MCF 10A (cell line): ENCODE measurements around the gene NRXN3. TPM values are rescaled to one million over a fixed set of nuclear protein-coding genes. Genes with fewer than 3 reads are reported as not detected.

Experiments used
- BruUV-seq: library from RNA; stranded (reverse); fragments of 400-500 nt; replicated peaks from 2 replicates; lab custom pipeline; 2021; lab: Mats Ljungman, UMichigan
- CTCF ChIA-PET: fragments of 300-600 bp; sonication (Branson Sonifier 250); formaldehyde crosslinking; extraction: SDS; loops from one replicate; lab custom pipeline; 2021; ENCODE audit warnings: antibody characterized with exemption, inconsistent platforms; lab: Yijun Ruan, JAX
- POLR2A ChIA-PET: fragments of 300-600, 350-650 bp; sonication (Branson Sonifier 250); formaldehyde crosslinking; extraction: SDS; loops from one replicate; lab custom pipeline; 2020; ENCODE audit warnings: antibody characterized with exemption, inconsistent platforms; lab: Yijun Ruan, JAX
- DNase-seq: peaks from one replicate; pipeline ENCODE4 v3.0.0-alpha.2; 2018; ENCODE audit not compliant: unreplicated experiment
- H3K27ac Mint-ChIP-seq: one replicate; pipeline ENCODE4 v1.8.0; 2022; ENCODE audit warnings: mild to moderate bottlenecking, low read depth, mixed read lengths; ENCODE audit not compliant: unreplicated experiment
- H3K27me3 Mint-ChIP-seq: one replicate; pipeline ENCODE4 v1.8.0; 2022; ENCODE audit warnings: mixed read lengths; ENCODE audit not compliant: insufficient read depth, unreplicated experiment
- H3K36me3 Mint-ChIP-seq: one replicate; pipeline ENCODE4 v1.8.0; 2022; ENCODE audit warnings: mild to moderate bottlenecking, moderate library complexity, mixed read lengths; ENCODE audit not compliant: insufficient read depth, unreplicated experiment
- H3K4me1 Mint-ChIP-seq: one replicate; pipeline ENCODE4 v1.8.0; 2022; ENCODE audit warnings: mixed read lengths; ENCODE audit not compliant: insufficient read depth, unreplicated experiment
- H3K4me3 Mint-ChIP-seq: one replicate; pipeline ENCODE4 v1.8.0; 2022; ENCODE audit warnings: mild to moderate bottlenecking, moderate library complexity, mixed read lengths; ENCODE audit not compliant: unreplicated experiment
- H3K9me3 Mint-ChIP-seq: one replicate; pipeline ENCODE4 v1.8.0; 2022; ENCODE audit warnings: mixed read lengths; ENCODE audit not compliant: unreplicated experiment
- intact Hi-C: fragments of 100-400 bp; cut with micrococcal nuclease; formaldehyde crosslinking; loops from 2 replicates; pipeline ENCODE4 v1.14.1; 2022
- total RNA-seq: library from RNA; stranded (reverse); gene quantifications from 2 replicates; pipeline ENCODE4 v1.2.3, GENCODE V29; 2022
- TF ChIP-seq, protein P1 (sequence below): fragments of 200-600 bp; IDR thresholded peaks from one replicate; pipeline ENCODE4 v1.8.0; 2022; ENCODE audit warnings: antibody characterized with exemption, mild to moderate bottlenecking; ENCODE audit not compliant: unreplicated experiment

The NRXN3 gene
- total RNA-seq, 1 experiment from 2014 or later: not detected

DNA sequence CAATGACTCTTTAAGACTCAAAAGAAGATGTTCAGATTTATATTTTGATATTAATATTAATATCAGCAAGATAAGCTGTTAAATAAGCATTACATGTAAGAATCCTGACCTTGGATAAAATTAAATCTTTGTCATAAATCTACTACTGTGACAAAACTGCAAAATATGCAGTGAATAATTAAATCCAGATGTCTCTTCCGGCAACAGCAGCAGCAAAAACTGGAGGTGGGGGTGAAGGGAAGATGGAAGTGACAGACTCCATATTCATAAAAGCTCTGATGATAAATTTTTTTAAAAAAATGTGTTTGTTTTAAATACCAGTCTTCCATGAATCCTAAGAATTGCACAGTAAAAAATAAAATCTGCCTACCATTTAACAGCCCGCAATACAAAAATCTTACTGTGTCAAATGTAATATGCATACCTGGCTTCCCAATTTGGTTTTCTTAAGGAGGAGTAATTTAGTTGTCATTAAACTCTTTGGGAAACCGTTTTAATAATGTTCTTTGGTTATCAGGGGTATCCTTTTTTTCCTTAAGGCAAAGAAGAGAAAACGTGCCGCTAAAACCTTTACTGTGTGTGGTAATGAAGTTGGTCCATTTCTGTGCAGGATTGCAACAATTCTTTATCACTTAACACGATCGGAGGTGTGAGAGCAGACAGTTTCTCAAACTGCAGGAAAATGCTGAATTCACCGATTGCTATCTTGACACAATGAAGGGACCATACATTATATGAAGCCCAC is 1562.9 kb downstream of the NRXN3 start:
- Mint-ChIP-seq H3K27ac (no peak overlapping the region), H3K36me3 (no peaks in the 10 kb centered on the region), H3K27me3 (peaks cover 15% of the 10 kb centered on the region), H3K4me1 (no peaks in the 10 kb centered on the region), H3K4me3 (no peak overlapping the region), H3K9me3 (peaks cover 8% of the 10 kb centered on the region)
- no peak for DNase-seq
- intact Hi-C loops: no loop called here
- TF ChIP-seq, protein P1, sequence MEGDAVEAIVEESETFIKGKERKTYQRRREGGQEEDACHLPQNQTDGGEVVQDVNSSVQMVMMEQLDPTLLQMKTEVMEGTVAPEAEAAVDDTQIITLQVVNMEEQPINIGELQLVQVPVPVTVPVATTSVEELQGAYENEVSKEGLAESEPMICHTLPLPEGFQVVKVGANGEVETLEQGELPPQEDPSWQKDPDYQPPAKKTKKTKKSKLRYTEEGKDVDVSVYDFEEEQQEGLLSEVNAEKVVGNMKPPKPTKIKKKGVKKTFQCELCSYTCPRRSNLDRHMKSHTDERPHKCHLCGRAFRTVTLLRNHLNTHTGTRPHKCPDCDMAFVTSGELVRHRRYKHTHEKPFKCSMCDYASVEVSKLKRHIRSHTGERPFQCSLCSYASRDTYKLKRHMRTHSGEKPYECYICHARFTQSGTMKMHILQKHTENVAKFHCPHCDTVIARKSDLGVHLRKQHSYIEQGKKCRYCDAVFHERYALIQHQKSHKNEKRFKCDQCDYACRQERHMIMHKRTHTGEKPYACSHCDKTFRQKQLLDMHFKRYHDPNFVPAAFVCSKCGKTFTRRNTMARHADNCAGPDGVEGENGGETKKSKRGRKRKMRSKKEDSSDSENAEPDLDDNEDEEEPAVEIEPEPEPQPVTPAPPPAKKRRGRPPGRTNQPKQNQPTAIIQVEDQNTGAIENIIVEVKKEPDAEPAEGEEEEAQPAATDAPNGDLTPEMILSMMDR: no peak
- POLR2A ChIA-PET: no interaction called here
- CTCF ChIA-PET: no interaction called here
- BruUV-seq: no TSS peak

DNA sequence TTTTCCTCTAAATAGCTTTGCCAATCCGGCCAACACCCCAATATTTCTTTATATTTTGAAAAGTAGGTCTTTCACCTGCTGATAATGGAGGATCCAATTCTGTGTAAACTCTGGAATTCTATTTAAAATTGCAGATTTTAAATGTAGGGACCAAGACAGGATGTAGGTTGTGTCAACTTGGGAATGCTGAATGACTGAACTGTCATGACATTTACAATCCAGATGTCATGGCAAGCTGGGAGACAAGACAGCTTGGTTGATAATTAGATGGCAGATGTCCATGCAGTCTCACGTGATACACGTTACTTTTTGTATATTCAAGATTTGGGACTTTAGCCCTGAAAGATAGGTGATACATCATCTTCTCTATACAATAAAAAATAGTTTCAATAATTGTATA is 1564.0 kb downstream of the NRXN3 start:
- POLR2A ChIA-PET: no interaction called here
- no peak for DNase-seq
- TF ChIP-seq, protein P1: no peak
- intact Hi-C loops: no loop called here
- no peaks in the 10 kb centered on the region for H3K36me3 Mint-ChIP-seq
- H3K27ac Mint-ChIP-seq: no peak overlapping the region
- H3K9me3 Mint-ChIP-seq: peaks cover 8% of the 10 kb centered on the region
- peaks cover 10% of the 10 kb centered on the region for H3K27me3 Mint-ChIP-seq
- no peaks in the 10 kb centered on the region for H3K4me1 Mint-ChIP-seq
- H3K4me3 Mint-ChIP-seq: no peak overlapping the region
- no TSS peak for BruUV-seq
- CTCF ChIA-PET: no interaction called here

DNA sequence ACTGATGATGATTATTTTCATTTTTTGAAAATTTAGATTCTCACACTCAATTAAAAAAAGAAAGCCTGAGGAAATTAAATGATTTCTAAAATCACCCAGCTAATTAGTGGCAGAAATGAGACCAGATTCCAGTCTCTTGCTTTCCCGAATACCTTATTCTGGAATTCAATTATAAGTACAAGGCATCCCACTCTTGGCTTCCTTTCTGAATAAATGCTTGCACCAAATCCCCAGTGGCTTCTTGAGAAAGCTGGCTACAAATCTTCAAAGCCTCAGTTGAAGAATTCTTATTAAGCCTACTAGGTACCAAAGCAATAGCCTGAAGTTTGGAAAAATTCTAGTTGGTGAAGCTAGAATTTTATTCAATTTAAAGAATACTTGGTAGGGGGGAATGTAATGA is 1564.5 kb downstream of the NRXN3 start:
- TF ChIP-seq, protein P1: no peak
- H3K27ac Mint-ChIP-seq: no peak overlapping the region
- POLR2A ChIA-PET: no interaction called here
- H3K36me3 Mint-ChIP-seq: no peaks in the 10 kb centered on the region
- no peak overlapping the region for H3K4me3 Mint-ChIP-seq
- BruUV-seq: no TSS peak
- H3K9me3 Mint-ChIP-seq: peaks cover 8% of the 10 kb centered on the region
- no peak for DNase-seq
- intact Hi-C loops: no loop called here
- H3K4me1 Mint-ChIP-seq: no peaks in the 10 kb centered on the region
- CTCF ChIA-PET: interaction anchor here (0.6 kb wide), 1 partner anchor 765 kb away, joined by 3 read pairs; no protein-coding TSS in a partner anchor
- peaks cover 10% of the 10 kb centered on the region for H3K27me3 Mint-ChIP-seq

GRCh38 chr14:79735121-79735520 is 1564.9 kb downstream of the NRXN3 start:
- TF ChIP-seq, protein P1: no peak
- intact Hi-C loops: no loop called here
- ChIA-PET CTCF (interaction anchor here (0.6 kb wide), 1 partner anchor 766 kb away, joined by 3 read pairs; no protein-coding TSS in a partner anchor), POLR2A (no interaction called here)
- no peaks in the 10 kb centered on the region for H3K36me3 Mint-ChIP-seq
- DNase-seq: no peak
- no peaks in the 10 kb centered on the region for H3K4me1 Mint-ChIP-seq
- H3K27me3 Mint-ChIP-seq: peaks cover 10% of the 10 kb centered on the region
- no TSS peak for BruUV-seq
- no peak overlapping the region for H3K27ac Mint-ChIP-seq
- no peak overlapping the region for H3K4me3 Mint-ChIP-seq
- H3K9me3 Mint-ChIP-seq: peaks cover 8% of the 10 kb centered on the region
